ENCODE data around the gene FMNL2. TPM values are rescaled to one million over a fixed set of nuclear protein-coding genes. Genes with fewer than 3 reads are reported as not detected.

The FMNL2 gene
- polyA plus RNA-seq, 4 donors, result 7.0 to 23.3 (median 8.7) TPM

DNA sequence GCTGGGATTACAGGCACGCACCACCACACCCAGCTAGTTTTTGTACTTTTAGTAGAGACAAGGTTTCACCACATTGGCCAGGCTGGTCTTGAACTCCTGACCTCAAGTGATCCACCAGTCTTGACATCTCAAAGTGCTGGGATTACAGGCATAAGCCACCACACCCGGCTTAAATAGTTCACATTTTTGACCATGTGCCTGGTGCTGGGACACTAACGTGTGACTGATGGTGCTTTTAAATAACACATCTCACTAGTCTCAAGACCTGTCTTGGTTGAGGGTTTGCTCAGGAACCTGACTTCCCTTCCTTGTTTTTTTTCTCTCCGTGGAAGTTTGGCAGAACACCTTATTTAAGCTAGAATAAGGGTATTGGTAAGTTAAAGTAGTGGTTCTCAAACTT is 8.5 kb downstream of the FMNL2 start:
- H3K36me3 ChIP-seq (ENCODE audit: control insufficient read depth in 3 of 3, insufficient read depth in 2 of 3, low read depth in 1 of 3, low read length in 3 of 3), result peaks cover 0 to 4% (median 4%) of the 10 kb centered on the region in 3 donors
- WGBS, 3 donors, result 88 to 89% (median 88%) methylated on average over 4 of the region's 4 CpGs

GRCh38 chr2:152344579-152345195 is 9.7 kb downstream of the FMNL2 start:
- FAIRE-seq (no peak), DNase-seq (no peak)
- H3K36me3 ChIP-seq (ENCODE audit: control insufficient read depth in 3 of 3, insufficient read depth in 2 of 3, low read depth in 1 of 3, low read length in 3 of 3), result peaks cover 0 to 4% (median 4%) of the 10 kb centered on the region in 3 donors
- no peaks in the 10 kb centered on the region for H3K4me1 ChIP-seq (ENCODE audit: control insufficient read depth in 3 of 3, insufficient read depth in 2 of 3, low read depth in 1 of 3, low read length in 2 of 3)
- H3K9me3 ChIP-seq (ENCODE audit: control insufficient read depth in 2 of 2, insufficient read depth in 1 of 2, low read depth in 1 of 2, low read length in 1 of 2), result no peaks in the 10 kb centered on the region
- H3K27me3 ChIP-seq (ENCODE audit: control insufficient read depth in 3 of 3, insufficient read depth in 3 of 3, low read length in 3 of 3), result peaks cover 0 to 2% (median 0%) of the 10 kb centered on the region in 3 donors
- no peak overlapping the region for H3K27ac ChIP-seq (ENCODE audit: low read depth in 1 of 3, low read length in 2 of 3)
- no peak overlapping the region for H3K4me3 ChIP-seq (ENCODE audit: low read depth in 1 of 3, low read length in 3 of 3)

More for the DNA sequence above, 8.5 kb downstream of the FMNL2 start:
- Histone ChIP-seq H3K4me1 (ENCODE audit: control insufficient read depth in 3 of 3, insufficient read depth in 2 of 3, low read depth in 1 of 3, low read length in 2 of 3) (no peaks in the 10 kb centered on the region), H3K9me3 (ENCODE audit: control insufficient read depth in 2 of 2, insufficient read depth in 1 of 2, low read depth in 1 of 2, low read length in 1 of 2) (no peaks in the 10 kb centered on the region), H3K27me3 (ENCODE audit: control insufficient read depth in 3 of 3, insufficient read depth in 3 of 3, low read length in 3 of 3) (peaks cover 0 to 2% (median 0%) of the 10 kb centered on the region in 3 donors), H3K4me3 (ENCODE audit: low read depth in 1 of 3, low read length in 3 of 3) (no peak overlapping the region), H3K27ac (ENCODE audit: low read depth in 1 of 3, low read length in 2 of 3) (no peak overlapping the region)
- FAIRE-seq (no peak), DNase-seq (no peak)

- WGBS, 3 donors, result 94 to 98% (median 94%) methylated on average over 2 to 3 of the region's 3 CpGs
- H3K27me3 ChIP-seq (ENCODE audit: control insufficient read depth in 3 of 3, insufficient read depth in 3 of 3, low read length in 3 of 3), result no peaks in the 10 kb centered on the region
- FAIRE-seq (no peak), DNase-seq (no peak)
- H3K4me3 ChIP-seq (ENCODE audit: low read depth in 1 of 3, low read length in 3 of 3), result no peak overlapping the region
- H3K4me1 ChIP-seq (ENCODE audit: control insufficient read depth in 3 of 3, insufficient read depth in 2 of 3, low read depth in 1 of 3, low read length in 2 of 3), result no peaks in the 10 kb centered on the region
- no peaks in the 10 kb centered on the region for H3K9me3 ChIP-seq (ENCODE audit: control insufficient read depth in 2 of 2, insufficient read depth in 1 of 2, low read depth in 1 of 2, low read length in 1 of 2)
- no peak overlapping the region for H3K27ac ChIP-seq (ENCODE audit: low read depth in 1 of 3, low read length in 2 of 3)
- peaks cover 0 to 4% (median 4%) of the 10 kb centered on the region in 3 donors for H3K36me3 ChIP-seq (ENCODE audit: control insufficient read depth in 3 of 3, insufficient read depth in 2 of 3, low read depth in 1 of 3, low read length in 3 of 3)
Measured at GRCh38 chr2:152347076-152347475, 12.1 kb downstream of the FMNL2 start.

- WGBS, 3 donors, result 67 to 87% (median 87%) methylated on average over 3 of the region's 3 CpGs
- no peaks in the 10 kb centered on the region for H3K27me3 ChIP-seq (ENCODE audit: control insufficient read depth in 3 of 3, insufficient read depth in 3 of 3, low read length in 3 of 3)
- no peak for FAIRE-seq
Measured at GRCh38 chr2:152348388-152348787, 13.4 kb downstream of the FMNL2 start.

DNA sequence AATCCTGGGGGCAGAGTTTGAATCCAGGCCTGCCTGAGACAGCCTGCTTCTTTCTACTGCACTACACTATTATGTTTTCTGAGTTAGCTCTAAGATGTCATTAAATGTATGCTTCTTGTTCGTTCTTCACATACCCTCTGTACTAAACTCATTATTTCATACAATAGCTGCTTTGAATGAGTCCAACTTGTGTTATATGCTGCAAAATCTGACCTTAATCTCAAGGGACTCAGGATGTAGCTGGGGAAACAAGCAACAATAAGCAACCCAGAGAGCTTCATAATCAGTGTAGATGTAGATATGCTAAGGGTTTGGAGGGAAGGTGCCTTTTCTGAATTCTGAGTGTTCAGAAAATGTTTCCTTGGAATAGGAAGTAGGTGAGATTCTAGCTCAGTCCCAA is 14.4 kb downstream of the FMNL2 start:
- no peaks in the 10 kb centered on the region for H3K27me3 ChIP-seq (ENCODE audit: control insufficient read depth in 3 of 3, insufficient read depth in 3 of 3, low read length in 3 of 3)
- H3K4me1 ChIP-seq (ENCODE audit: control insufficient read depth in 3 of 3, insufficient read depth in 2 of 3, low read depth in 1 of 3, low read length in 2 of 3), result peaks cover 0 to 2% (median 0%) of the 10 kb centered on the region in 3 donors
- H3K4me3 ChIP-seq (ENCODE audit: low read depth in 1 of 3, low read length in 3 of 3), result no peak overlapping the region
- H3K27ac ChIP-seq (ENCODE audit: low read depth in 1 of 3, low read length in 2 of 3), result no peak overlapping the region
- H3K9me3 ChIP-seq (ENCODE audit: control insufficient read depth in 2 of 2, insufficient read depth in 1 of 2, low read depth in 1 of 2, low read length in 1 of 2), result no peaks in the 10 kb centered on the region
- no peak for DNase-seq
- no peak for FAIRE-seq
- WGBS, 3 donors, result 69 to 82% (median 80%) methylated on average over 1 of the region's 1 CpG
- peaks cover 0 to 4% (median 4%) of the 10 kb centered on the region in 3 donors for H3K36me3 ChIP-seq (ENCODE audit: control insufficient read depth in 3 of 3, insufficient read depth in 2 of 3, low read depth in 1 of 3, low read length in 3 of 3)

More at GRCh38 chr2:152348388-152348787, 13.4 kb downstream of the FMNL2 start:
- DNase-seq, result no peak
- no peak overlapping the region for H3K4me3 ChIP-seq (ENCODE audit: low read depth in 1 of 3, low read length in 3 of 3)
- H3K27ac ChIP-seq (ENCODE audit: low read depth in 1 of 3, low read length in 2 of 3), result no peak overlapping the region
- no peaks in the 10 kb centered on the region for H3K9me3 ChIP-seq (ENCODE audit: control insufficient read depth in 2 of 2, insufficient read depth in 1 of 2, low read depth in 1 of 2, low read length in 1 of 2)
- H3K36me3 ChIP-seq (ENCODE audit: control insufficient read depth in 3 of 3, insufficient read depth in 2 of 3, low read depth in 1 of 3, low read length in 3 of 3), result peaks cover 0 to 4% (median 4%) of the 10 kb centered on the region in 3 donors
- peaks cover 0 to 2% (median 0%) of the 10 kb centered on the region in 3 donors for H3K4me1 ChIP-seq (ENCODE audit: control insufficient read depth in 3 of 3, insufficient read depth in 2 of 3, low read depth in 1 of 3, low read length in 2 of 3)

DNA sequence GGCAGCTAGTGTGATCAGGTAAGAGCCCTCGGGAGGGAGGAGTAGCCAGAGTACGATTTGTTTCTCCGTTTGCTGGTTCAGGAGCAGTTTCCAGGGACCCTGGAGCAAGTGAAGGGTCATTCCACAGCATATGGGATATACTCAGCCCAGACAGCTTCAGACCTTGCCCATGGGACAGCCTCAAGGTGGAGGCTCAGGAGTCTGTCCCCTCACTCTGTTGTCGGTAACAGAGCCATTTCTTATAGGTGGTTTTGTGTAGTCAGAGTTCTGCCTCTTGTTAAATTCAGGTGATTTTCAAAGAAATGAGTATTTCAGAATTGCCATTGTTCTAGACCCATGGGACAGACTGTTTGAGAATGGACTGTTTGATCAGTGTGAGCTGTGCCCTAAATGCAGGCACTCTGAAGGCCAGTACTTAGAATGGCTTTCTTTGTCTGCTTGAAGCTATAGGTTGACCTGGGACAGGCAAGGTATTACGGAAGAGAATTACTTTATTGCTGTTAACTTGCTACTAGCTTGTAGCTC is 15.2 kb downstream of the FMNL2 start:
- 86 to 92% (median 87%) methylated on average over 5 of the region's 5 CpGs for WGBS, 3 donors
- no peak for FAIRE-seq

DNA sequence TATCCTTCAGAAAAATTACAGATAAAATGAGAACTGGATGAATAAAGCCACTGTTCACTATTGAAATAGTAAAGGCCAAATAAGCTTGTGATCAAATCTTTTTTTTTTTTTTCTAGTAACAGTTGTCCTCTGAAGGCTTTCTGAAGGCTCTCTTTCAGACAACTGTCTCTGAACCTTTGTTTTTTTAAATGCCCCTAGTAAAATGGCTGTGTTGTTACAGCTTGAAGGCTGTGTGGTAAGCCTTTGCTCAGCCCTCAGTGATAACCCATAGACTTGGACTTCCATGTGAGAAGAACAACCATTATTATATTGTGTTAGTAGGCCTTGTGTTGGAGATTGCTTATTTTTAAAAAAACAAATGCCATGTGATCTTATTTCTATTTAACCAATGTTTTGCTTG is 17.6 kb downstream of the FMNL2 start:
- Histone ChIP-seq H3K9me3 (ENCODE audit: control insufficient read depth in 2 of 2, insufficient read depth in 1 of 2, low read depth in 1 of 2, low read length in 1 of 2) (no peaks in the 10 kb centered on the region), H3K27ac (ENCODE audit: low read depth in 1 of 3, low read length in 2 of 3) (no peak overlapping the region), H3K4me3 (ENCODE audit: low read depth in 1 of 3, low read length in 3 of 3) (no peak overlapping the region), H3K4me1 (ENCODE audit: control insufficient read depth in 3 of 3, insufficient read depth in 2 of 3, low read depth in 1 of 3, low read length in 2 of 3) (peaks cover 0 to 6% (median 0%) of the 10 kb centered on the region in 3 donors), H3K27me3 (ENCODE audit: control insufficient read depth in 3 of 3, insufficient read depth in 3 of 3, low read length in 3 of 3) (no peaks in the 10 kb centered on the region), H3K36me3 (ENCODE audit: control insufficient read depth in 3 of 3, insufficient read depth in 2 of 3, low read depth in 1 of 3, low read length in 3 of 3) (no peaks in the 10 kb centered on the region)
- FAIRE-seq (no peak), DNase-seq (no peak)

More for the DNA sequence above, 15.2 kb downstream of the FMNL2 start:
- H3K36me3 ChIP-seq (ENCODE audit: control insufficient read depth in 3 of 3, insufficient read depth in 2 of 3, low read depth in 1 of 3, low read length in 3 of 3), result peaks cover 0 to 4% (median 4%) of the 10 kb centered on the region in 3 donors
- no peaks in the 10 kb centered on the region for H3K9me3 ChIP-seq (ENCODE audit: control insufficient read depth in 2 of 2, insufficient read depth in 1 of 2, low read depth in 1 of 2, low read length in 1 of 2)
- H3K27ac ChIP-seq (ENCODE audit: low read depth in 1 of 3, low read length in 2 of 3), result no peak overlapping the region
- H3K4me1 ChIP-seq (ENCODE audit: control insufficient read depth in 3 of 3, insufficient read depth in 2 of 3, low read depth in 1 of 3, low read length in 2 of 3), result peaks cover 0 to 5% (median 0%) of the 10 kb centered on the region in 3 donors
- H3K4me3 ChIP-seq (ENCODE audit: low read depth in 1 of 3, low read length in 3 of 3), result no peak overlapping the region
- H3K27me3 ChIP-seq (ENCODE audit: control insufficient read depth in 3 of 3, insufficient read depth in 3 of 3, low read length in 3 of 3), result no peaks in the 10 kb centered on the region
- no peak for DNase-seq

DNA sequence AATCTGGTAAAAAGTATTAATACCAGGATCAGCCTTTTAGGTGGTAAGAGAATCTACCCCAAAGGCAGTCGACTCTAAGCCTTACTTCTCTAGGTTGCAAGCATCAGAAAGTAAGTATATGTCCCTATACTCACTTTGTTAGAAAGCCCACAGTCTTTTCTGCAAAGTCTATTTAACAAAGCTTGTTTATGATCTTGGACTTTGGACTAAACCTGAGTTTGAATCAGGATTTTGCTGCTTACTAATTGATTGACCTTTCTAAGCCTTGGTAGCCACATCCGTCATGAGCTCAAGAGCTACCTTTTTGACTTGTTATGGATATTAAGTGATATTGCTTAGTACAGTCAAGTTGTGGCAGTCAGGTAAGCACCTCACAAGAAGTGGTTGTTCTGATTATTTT is 18.4 kb downstream of the FMNL2 start:
- H3K27me3 ChIP-seq (ENCODE audit: control insufficient read depth in 3 of 3, insufficient read depth in 3 of 3, low read length in 3 of 3), result no peaks in the 10 kb centered on the region
- FAIRE-seq (no peak), DNase-seq (peak; percentile 15 to 59)
- no peaks in the 10 kb centered on the region for H3K9me3 ChIP-seq (ENCODE audit: control insufficient read depth in 2 of 2, insufficient read depth in 1 of 2, low read depth in 1 of 2, low read length in 1 of 2)
- H3K36me3 ChIP-seq (ENCODE audit: control insufficient read depth in 3 of 3, insufficient read depth in 2 of 3, low read depth in 1 of 3, low read length in 3 of 3), result peaks cover 0 to 3% (median 0%) of the 10 kb centered on the region in 3 donors
- no peak overlapping the region for H3K27ac ChIP-seq (ENCODE audit: low read depth in 1 of 3, low read length in 2 of 3)
- H3K4me3 ChIP-seq (ENCODE audit: low read depth in 1 of 3, low read length in 3 of 3), result no peak overlapping the region
- 68 to 81% (median 72%) methylated on average over 2 of the region's 2 CpGs for WGBS, 3 donors
- H3K4me1 ChIP-seq (ENCODE audit: control insufficient read depth in 3 of 3, insufficient read depth in 2 of 3, low read depth in 1 of 3, low read length in 2 of 3), result peaks cover 0 to 6% (median 0%) of the 10 kb centered on the region in 3 donors
